Neural progenitor cell (in vitro differentiated cells): ENCODE data around the gene NPIPB6. TPM values are rescaled to one million over a fixed set of nuclear protein-coding genes. Genes with fewer than 3 reads are reported as not detected.

Experiments used
- DNase-seq: peaks from one replicate; pipeline ENCODE4 v3.0.0-alpha.2; 2016; ENCODE audit warnings: low spot score
- H2AFZ ChIP-seq: fragments of 200-600 bp; sonication (generic); replicated peaks from 2 replicates; pipeline ENCODE4 v1.6.1; 2016; ENCODE audit warnings: antibody characterized with exemption
- H3F3A ChIP-seq: fragments of 200-600 bp; sonication (generic); 2 replicates; pipeline ENCODE4 v1.6.1; 2016; ENCODE audit warnings: antibody characterized with exemption, low read depth
- H3K27ac ChIP-seq: fragments of 200-600 bp; sonication (generic); 2 replicates; pipeline ENCODE4 v1.5.1; 2016; ENCODE audit warnings: mild to moderate bottlenecking
- H3K27me3 ChIP-seq: fragments of 200-600 bp; sonication (generic); 2 replicates; pipeline ENCODE4 v1.6.1; 2016; ENCODE audit warnings: mild to moderate bottlenecking, moderate library complexity
- H3K36me3 ChIP-seq: fragments of 200-600 bp; sonication (generic); 2 replicates; pipeline ENCODE4 v1.5.1; 2016
- H3K4me1 ChIP-seq: fragments of 200-600 bp; sonication (generic); 2 replicates; pipeline ENCODE4 v1.6.1; 2016; ENCODE audit warnings: mixed run types
- H3K4me2 ChIP-seq: fragments of 200-600 bp; sonication (generic); 2 replicates; pipeline ENCODE4 v1.6.1; 2016
- H3K4me3 ChIP-seq: fragments of 200-600 bp; sonication (generic); 2 replicates; pipeline ENCODE4 v1.5.1; 2016
- H3K79me2 ChIP-seq: fragments of 200-600 bp; sonication (generic); 2 replicates; pipeline ENCODE4 v1.6.1; 2016; ENCODE audit warnings: low read depth
- H3K9ac ChIP-seq: fragments of 200-600 bp; sonication (generic); 2 replicates; pipeline ENCODE4 v1.6.1; 2016
- H3K9me3 ChIP-seq: fragments of 200-600 bp; sonication (generic); 2 replicates; pipeline ENCODE4 v1.5.1; 2016; ENCODE audit warnings: low read depth
- H4K20me1 ChIP-seq: fragments of 200-600 bp; sonication (generic); 2 replicates; pipeline ENCODE4 v1.6.1; 2016; ENCODE audit warnings: low read depth
- H3K27ac Mint-ChIP-seq: 3 replicates; pipeline ENCODE4 v1.8.0; 2021; ENCODE audit warnings: mixed read lengths
- H3K27me3 Mint-ChIP-seq: 2 replicates; pipeline ENCODE4 v1.8.0; 2022; ENCODE audit warnings: low read depth, mild to moderate bottlenecking, inconsistent platforms, moderate library complexity, mixed read lengths; ENCODE audit not compliant: insufficient read depth
- H3K36me3 Mint-ChIP-seq: 3 replicates; pipeline ENCODE4 v1.8.0; 2021; ENCODE audit warnings: mixed read lengths
- H3K4me1 Mint-ChIP-seq: 3 replicates; pipeline ENCODE4 v1.8.0; 2021; ENCODE audit warnings: mixed read lengths
- H3K4me3 Mint-ChIP-seq: 3 replicates; pipeline ENCODE4 v1.8.0; 2021; ENCODE audit warnings: mild to moderate bottlenecking, moderate library complexity, mixed read lengths
- H3K9me3 Mint-ChIP-seq: 3 replicates; pipeline ENCODE4 v1.8.0; 2020; ENCODE audit warnings: mixed read lengths
- EZH2 ChIP-seq: fragments of 200-600 bp; sonication (generic); IDR thresholded peaks from 2 replicates; pipeline ENCODE4 v1.6.1; 2017; ENCODE audit warnings: antibody characterized with exemption, mild to moderate bottlenecking, moderate library complexity
- EZH2phosphoT487 ChIP-seq: fragments of 200-600 bp; sonication (generic); IDR thresholded peaks from 2 replicates; pipeline ENCODE4 v1.6.1; 2017; ENCODE audit warnings: antibody characterized with exemption
- total RNA-seq: library from RNA; depleted of rRNA; stranded (reverse); fragments of >200 nt; gene quantifications from 2 replicates; pipeline ENCODE4 v1.2.3, GENCODE V29; 2015; ENCODE audit warnings: low replicate concordance
- TF ChIP-seq, protein P1 (sequence below): fragments of 200-600 bp; sonication (generic); IDR thresholded peaks from 2 replicates; pipeline ENCODE4 v1.5.1; 2017; ENCODE audit warnings: antibody characterized with exemption, mild to moderate bottlenecking

Gene NPIPB6
- total RNA-seq, 1 donor from 2014 or later, result 6.2 TPM

DNA sequence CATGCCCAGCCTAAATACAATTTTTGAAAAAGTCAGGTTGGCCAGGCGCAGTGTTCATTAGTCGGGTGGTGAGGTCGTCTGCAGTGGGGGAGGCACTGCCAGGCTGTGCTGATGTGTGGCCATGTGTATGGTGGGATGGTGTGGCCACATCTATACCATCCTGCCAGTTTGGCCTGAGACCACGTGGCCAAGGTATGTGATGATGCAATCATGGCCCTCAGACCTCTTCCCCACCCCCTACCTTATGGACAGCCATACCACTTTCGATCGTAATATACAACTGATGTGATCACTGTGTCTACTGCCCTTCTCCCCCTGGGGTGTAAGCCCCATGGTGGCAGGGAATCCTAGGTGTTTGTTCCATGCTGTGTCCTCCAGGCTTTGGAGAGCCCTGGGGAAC is 47.3 kb downstream of the NPIPB6 start:
- H3K27me3 Mint-ChIP-seq, result peaks cover 2% of the 10 kb centered on the region
- no peak overlapping the region for H3K27ac Mint-ChIP-seq
- Histone ChIP-seq H4K20me1 (peaks cover 68% of the 10 kb centered on the region), H2AFZ (no peak overlapping the region), H3F3A (no peaks in the 10 kb centered on the region), H3K4me1 (no peaks in the 10 kb centered on the region), H3K27ac (no peak overlapping the region), H3K4me2 (no peak overlapping the region), H3K9me3 (no peaks in the 10 kb centered on the region), H3K4me3 (no peak overlapping the region), H3K27me3 (no peaks in the 10 kb centered on the region), H3K36me3 (no peaks in the 10 kb centered on the region), H3K9ac (no peak overlapping the region), H3K79me2 (no peaks in the 10 kb centered on the region)
- H3K4me1 Mint-ChIP-seq, result no peaks in the 10 kb centered on the region
- no peak for TF ChIP-seq EZH2
- TF ChIP-seq, protein P1, sequence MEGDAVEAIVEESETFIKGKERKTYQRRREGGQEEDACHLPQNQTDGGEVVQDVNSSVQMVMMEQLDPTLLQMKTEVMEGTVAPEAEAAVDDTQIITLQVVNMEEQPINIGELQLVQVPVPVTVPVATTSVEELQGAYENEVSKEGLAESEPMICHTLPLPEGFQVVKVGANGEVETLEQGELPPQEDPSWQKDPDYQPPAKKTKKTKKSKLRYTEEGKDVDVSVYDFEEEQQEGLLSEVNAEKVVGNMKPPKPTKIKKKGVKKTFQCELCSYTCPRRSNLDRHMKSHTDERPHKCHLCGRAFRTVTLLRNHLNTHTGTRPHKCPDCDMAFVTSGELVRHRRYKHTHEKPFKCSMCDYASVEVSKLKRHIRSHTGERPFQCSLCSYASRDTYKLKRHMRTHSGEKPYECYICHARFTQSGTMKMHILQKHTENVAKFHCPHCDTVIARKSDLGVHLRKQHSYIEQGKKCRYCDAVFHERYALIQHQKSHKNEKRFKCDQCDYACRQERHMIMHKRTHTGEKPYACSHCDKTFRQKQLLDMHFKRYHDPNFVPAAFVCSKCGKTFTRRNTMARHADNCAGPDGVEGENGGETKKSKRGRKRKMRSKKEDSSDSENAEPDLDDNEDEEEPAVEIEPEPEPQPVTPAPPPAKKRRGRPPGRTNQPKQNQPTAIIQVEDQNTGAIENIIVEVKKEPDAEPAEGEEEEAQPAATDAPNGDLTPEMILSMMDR, result no peak
- TF ChIP-seq EZH2phosphoT487, result no peak
- H3K9me3 Mint-ChIP-seq, result no peaks in the 10 kb centered on the region
- DNase-seq, result no peak
- H3K36me3 Mint-ChIP-seq, result peaks cover 18% of the 10 kb centered on the region
- H3K4me3 Mint-ChIP-seq, result no peak overlapping the region

DNA sequence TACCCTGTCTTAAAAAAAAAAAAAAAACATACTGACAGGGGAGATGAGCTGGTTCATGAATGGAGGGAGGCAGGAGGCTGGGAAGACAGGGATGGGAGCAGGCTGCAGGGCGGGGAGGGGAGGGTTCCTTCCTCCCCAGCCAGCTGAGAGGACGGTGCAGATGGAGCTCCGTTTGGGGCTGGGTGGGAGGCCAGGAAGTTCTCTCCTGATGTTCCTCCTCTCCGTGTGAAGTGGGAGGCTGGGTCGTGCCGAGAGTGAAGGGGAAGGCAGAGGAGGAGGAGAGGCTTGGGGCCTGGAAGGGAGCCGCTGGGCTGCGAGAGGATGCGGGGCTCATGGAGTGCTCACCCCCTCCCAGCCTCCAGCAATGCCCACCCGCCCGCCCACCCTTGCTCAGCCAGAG is 49.7 kb downstream of the NPIPB6 start:
- TF ChIP-seq EZH2phosphoT487 (no peak), EZH2 (no peak)
- TF ChIP-seq, protein P1, result no peak
- Mint-ChIP-seq H3K36me3 (peaks cover 20% of the 10 kb centered on the region), H3K27ac (no peak overlapping the region), H3K4me1 (no peaks in the 10 kb centered on the region), H3K9me3 (no peaks in the 10 kb centered on the region), H3K27me3 (peaks cover 2% of the 10 kb centered on the region), H3K4me3 (no peak overlapping the region)
- H3K4me2 ChIP-seq, result no peak overlapping the region
- no peaks in the 10 kb centered on the region for H3K27me3 ChIP-seq
- H3K27ac ChIP-seq, result no peak overlapping the region
- DNase-seq, result no peak
- H3K4me3 ChIP-seq, result no peak overlapping the region
- H4K20me1 ChIP-seq, result peaks cover 84% of the 10 kb centered on the region
- no peak overlapping the region for H2AFZ ChIP-seq
- H3F3A ChIP-seq, result no peaks in the 10 kb centered on the region
- no peaks in the 10 kb centered on the region for H3K4me1 ChIP-seq
- H3K36me3 ChIP-seq, result no peaks in the 10 kb centered on the region
- H3K9me3 ChIP-seq, result no peaks in the 10 kb centered on the region
- peaks cover 9% of the 10 kb centered on the region for H3K79me2 ChIP-seq
- H3K9ac ChIP-seq, result no peak overlapping the region

DNA sequence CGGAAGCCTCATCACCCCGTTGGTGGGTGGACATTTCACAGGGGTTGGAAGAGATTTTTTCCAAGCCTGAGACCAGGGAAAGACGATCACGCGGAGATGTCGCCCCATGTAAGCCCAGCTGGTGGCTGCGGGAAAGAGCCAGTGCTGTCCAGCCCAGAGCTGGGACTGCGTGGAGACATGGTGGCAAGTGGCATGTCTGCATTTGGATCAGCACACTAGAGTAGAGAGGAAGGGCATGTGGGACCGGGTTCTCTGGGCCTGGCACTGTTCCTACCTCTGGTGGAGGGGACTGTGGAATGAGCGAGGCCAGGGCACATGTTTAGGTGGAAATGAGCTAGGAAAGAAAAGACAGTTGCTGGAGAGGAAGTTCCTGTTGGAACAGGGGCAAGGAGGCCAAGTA is 51.0 kb downstream of the NPIPB6 start:
- Mint-ChIP-seq H3K4me3 (no peak overlapping the region), H3K9me3 (no peaks in the 10 kb centered on the region), H3K27ac (no peak overlapping the region), H3K4me1 (no peaks in the 10 kb centered on the region), H3K36me3 (peaks cover 19% of the 10 kb centered on the region), H3K27me3 (peaks cover 4% of the 10 kb centered on the region)
- no peak overlapping the region for H2AFZ ChIP-seq
- no peak overlapping the region for H3K4me3 ChIP-seq
- H3F3A ChIP-seq, result no peaks in the 10 kb centered on the region
- no peaks in the 10 kb centered on the region for H3K27me3 ChIP-seq
- H4K20me1 ChIP-seq, result peaks cover 78% of the 10 kb centered on the region
- no peaks in the 10 kb centered on the region for H3K4me1 ChIP-seq
- H3K79me2 ChIP-seq, result peaks cover 19% of the 10 kb centered on the region
- H3K9me3 ChIP-seq, result no peaks in the 10 kb centered on the region
- no peak overlapping the region for H3K9ac ChIP-seq
- no peak for DNase-seq
- no peaks in the 10 kb centered on the region for H3K36me3 ChIP-seq
- TF ChIP-seq EZH2phosphoT487, result no peak
- TF ChIP-seq EZH2, result no peak
- TF ChIP-seq, protein P1, result no peak
- no peak overlapping the region for H3K4me2 ChIP-seq
- H3K27ac ChIP-seq, result no peak overlapping the region
